GM12878 (cell line): ENCODE measurements around the gene NCKAP5. TPM values are rescaled to one million over a fixed set of nuclear protein-coding genes. Genes with fewer than 3 reads are reported as not detected.

ENCODE experiments used
- ATAC-seq: fragments of 200-7000 bp; cut with Tn5 transposase; 3 replicates; pipeline ENCODE4 v1.9.1; 2020; ENCODE audit warnings: mild to moderate bottlenecking, moderate library complexity
- BruUV-seq: library from RNA; stranded (reverse); fragments of 400-500 nt; replicated peaks from 2 replicates; lab custom pipeline; 2021; lab: Mats Ljungman, UMichigan
- CTCF ChIA-PET: fragments of 300-600 bp; sonication (Branson Sonifier 250); formaldehyde crosslinking; extraction: SDS; loops from one replicate; lab custom pipeline; 2021; ENCODE audit warnings: inconsistent platforms; lab: Yijun Ruan, JAX
- POLR2A ChIA-PET: fragments of 350-600 bp; formaldehyde crosslinking; extraction: SDS; loops from one replicate; lab custom pipeline; 2021; ENCODE audit warnings: inconsistent platforms; lab: Charles Lee
- RAD21 ChIA-PET: fragments of 300-600 bp; sonication (Branson Sonifier 250); formaldehyde crosslinking; loops from one replicate; lab custom pipeline; 2023; ENCODE audit warnings: antibody characterized with exemption; ENCODE audit not compliant: unreplicated experiment; lab: Charles Lee
- SMC1A ChIA-PET: fragments of 300-600 bp; sonication (Branson Sonifier 250); formaldehyde crosslinking; loops from one replicate; lab custom pipeline; 2023; ENCODE audit not compliant: unreplicated experiment, uncharacterized antibody; lab: Charles Lee
- DNase-seq: peaks from one replicate; pipeline ENCODE4 v3.0.0-alpha.2; 2011; ENCODE audit warnings: low read depth, low spot score
- FAIRE-seq: peaks from 3 replicates; lab custom pipeline; 2011; peaks lifted over from hg19 to GRCh38; lab: Jason Lieb, UNC
- H2AFZ ChIP-seq: 2 replicates; pipeline ENCODE4 v1.6.0; 2011; ENCODE audit warnings: low read depth, low read length, control low read depth; ENCODE audit not compliant: control insufficient read depth
- H3K27ac ChIP-seq: 2 replicates; pipeline ENCODE4 v1.5.1; 2011; ENCODE audit warnings: control low read depth; ENCODE audit not compliant: control insufficient read depth, insufficient read depth
- H3K27me3 ChIP-seq, 2 experiments: replicated peaks in 1 of 2; 2 replicates each; pipeline versions ENCODE4 v1.6.0 to v1.6.1; 2011; ENCODE audit warnings: low read length in 1 of 2; ENCODE audit not compliant: control insufficient read depth in 2 of 2, insufficient read depth in 2 of 2
- H3K36me3 ChIP-seq, 2 experiments: 2 replicates each; pipeline ENCODE4 v1.5.1; 2011; ENCODE audit warnings: low read length in 1 of 2; ENCODE audit not compliant: control insufficient read depth in 2 of 2, insufficient read depth in 2 of 2
- H3K4me1 ChIP-seq: 2 replicates; pipeline ENCODE4 v1.6.1; 2011; ENCODE audit warnings: mild to moderate bottlenecking, low read length, moderate library complexity, mixed read lengths; ENCODE audit not compliant: control insufficient read depth, insufficient read depth
- H3K4me2 ChIP-seq: 2 replicates; pipeline ENCODE4 v1.6.0; 2011; ENCODE audit warnings: control low read depth; ENCODE audit not compliant: control insufficient read depth, insufficient read depth
- H3K4me3 ChIP-seq: fragments of 200-600 bp; sonication (generic); 2 replicates; pipeline ENCODE4 v1.5.1; 2016
- H3K79me2 ChIP-seq: 2 replicates; pipeline ENCODE4 v1.6.0; 2011; ENCODE audit warnings: low read length; ENCODE audit not compliant: control insufficient read depth, insufficient read depth
- H3K9ac ChIP-seq: 2 replicates; pipeline ENCODE4 v1.8.0; 2011; ENCODE audit warnings: low read length, control low read depth, mixed read lengths; ENCODE audit not compliant: control insufficient read depth, insufficient read depth
- H3K9me3 ChIP-seq: replicated peaks from 3 replicates; pipeline ENCODE4 v1.5.1; 2011; ENCODE audit warnings: mild to moderate bottlenecking, low read length; ENCODE audit not compliant: control insufficient read depth, insufficient read depth
- H4K20me1 ChIP-seq: 2 replicates; pipeline ENCODE4 v1.6.0; 2011; ENCODE audit not compliant: control insufficient read depth, insufficient read depth
- CREB1 ChIP-seq: IDR thresholded peaks from 2 replicates; pipeline ENCODE4 v1.6.1; 2012; ENCODE audit warnings: low read depth, mild to moderate bottlenecking, inconsistent platforms
- EGR1 ChIP-seq, 2 experiments: IDR thresholded peaks; 1 replicate in 1 of 2; 2 replicates in 1 of 2; pipeline ENCODE4 v1.6.1; 2011 to 2012; ENCODE audit warnings: low read depth in 2 of 2, low read length in 2 of 2, borderline replicate concordance in 1 of 2, mild to moderate bottlenecking in 1 of 2, moderate library complexity in 1 of 2
- MYB ChIP-seq: fragments of 150-350 bp; IDR thresholded peaks from 2 replicates; pipeline ENCODE4 v1.6.1; 2014; ENCODE audit warnings: mild to moderate bottlenecking, low read depth, low read length, borderline replicate concordance
- NR2C1 ChIP-seq: fragments of 450-650 bp; IDR thresholded peaks from 2 replicates; pipeline ENCODE4 v1.6.1; 2017; ENCODE audit warnings: antibody characterized with exemption, mild to moderate bottlenecking, moderate library complexity
- SIX5 ChIP-seq: IDR thresholded peaks from 2 replicates; pipeline ENCODE4 v1.6.1; 2011; ENCODE audit warnings: mild to moderate bottlenecking, low read depth, low read length, moderate library complexity; ENCODE audit not compliant: severe bottlenecking
- TCF12 ChIP-seq: IDR thresholded peaks from 2 replicates; pipeline ENCODE4 v1.6.1; 2011; ENCODE audit warnings: low read depth, mild to moderate bottlenecking, low read length
- WGBS: methylation state at CpG from one replicate; pipeline ENCODE4 v1.1.6; 2016; ENCODE audit warnings: low lambda C conversion rate; ENCODE audit not compliant: insufficient replicate concordance, insufficient coverage; ENCODE audit errors: missing lambda C conversion rate; 5-methylcytosine and 5-hydroxymethylcytosine counted together
- in situ Hi-C: fragments of 300-500 bp; cut with MboI; formaldehyde crosslinking; loops from 9 replicates; pipeline ENCODE4 v1.14.3; 2018; ENCODE audit warnings: mixed read lengths
- intact Hi-C: fragments of 100-400 bp; cut with micrococcal nuclease; formaldehyde crosslinking; loops from one replicate; pipeline ENCODE4 v1.14.2; 2022; ENCODE audit not compliant: unreplicated experiment
- polyA plus RNA-seq, 11 experiments: library from polyadenylated mRNA; depleted of rRNA in 4 of 11; unstranded in 6 of 11; stranded (reverse) in 5 of 11; fragments of >200 nt; fragmentation: Nextera tagmentation in 4 of 11; fragmentation: Illumina TruSeq in 1 of 11; extraction: Ambion mirVana in 4 of 11; extraction: Trizol in 1 of 11; gene quantifications; 1 replicate in 1 of 11; 2 replicates in 10 of 11; pipeline versions ENCODE4 v1.2.1 to v1.2.3, GENCODE V29; 2011 to 2016; ENCODE audit warnings: inconsistent platforms in 2 of 11, missing spikeins in 2 of 11, low read depth in 1 of 11
- total RNA-seq, 4 experiments: library from RNA; depleted of rRNA in 3 of 4; stranded (reverse); fragments of >200 nt in 3 of 4; fragmentation: Illumina TruSeq in 1 of 4; extraction: Trizol in 1 of 4; gene quantifications; 2 replicates each; pipeline versions ENCODE4 v1.2.1 to v1.2.3, GENCODE V29; 2013 to 2021
- TF ChIP-seq, protein P1 (sequence below): fragments of 450-650 bp; IDR thresholded peaks from 2 replicates; pipeline ENCODE4 v1.6.1; 2018; ENCODE audit warnings: borderline replicate concordance, mild to moderate bottlenecking; ENCODE audit not compliant: partially characterized antibody
- TF ChIP-seq, protein P2 (sequence below): IDR thresholded peaks from 2 replicates; pipeline ENCODE4 v1.6.1; 2011; ENCODE audit warnings: mild to moderate bottlenecking, low read depth, low read length, moderate library complexity; ENCODE audit not compliant: insufficient replicate concordance
- TF ChIP-seq, protein P3 (sequence below): IDR thresholded peaks from 2 replicates; pipeline ENCODE4 v1.6.1; 2012; ENCODE audit warnings: low read length, inconsistent platforms
- TF ChIP-seq, protein P4 (sequence below): IDR thresholded peaks from 2 replicates; pipeline ENCODE4 v1.6.1; 2012; ENCODE audit warnings: low read depth, low read length, improper control_type of control experiment

NCKAP5 gene
- total and polyA plus RNA-seq, 10 of the 15 experiments (the other 5 are each of a cell fraction or from before 2014, with no cell fraction given), result 0.06 to 0.44 (median 0.16) TPM

DNA sequence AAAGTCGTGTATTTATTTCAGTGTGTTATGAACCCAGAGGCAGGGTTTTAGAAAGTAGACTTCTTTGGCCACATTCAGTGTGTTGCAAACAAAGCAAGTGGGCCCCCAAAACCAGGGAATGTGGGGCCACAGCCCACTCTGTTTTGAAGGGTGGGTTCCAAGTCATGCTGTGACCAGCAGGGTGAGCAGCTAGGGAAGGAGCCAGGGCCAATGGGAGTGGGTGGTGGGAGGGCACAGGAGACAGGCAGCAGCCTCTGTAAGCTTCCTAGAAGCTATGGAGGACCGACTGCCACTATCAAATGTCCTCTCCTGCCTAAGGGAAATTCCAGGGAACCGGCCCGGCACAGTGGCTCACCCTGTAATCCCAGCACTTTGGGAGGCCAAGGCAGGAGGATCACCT lies 847.9 kb downstream of the NCKAP5 start (continued):
- TF ChIP-seq, protein P1, sequence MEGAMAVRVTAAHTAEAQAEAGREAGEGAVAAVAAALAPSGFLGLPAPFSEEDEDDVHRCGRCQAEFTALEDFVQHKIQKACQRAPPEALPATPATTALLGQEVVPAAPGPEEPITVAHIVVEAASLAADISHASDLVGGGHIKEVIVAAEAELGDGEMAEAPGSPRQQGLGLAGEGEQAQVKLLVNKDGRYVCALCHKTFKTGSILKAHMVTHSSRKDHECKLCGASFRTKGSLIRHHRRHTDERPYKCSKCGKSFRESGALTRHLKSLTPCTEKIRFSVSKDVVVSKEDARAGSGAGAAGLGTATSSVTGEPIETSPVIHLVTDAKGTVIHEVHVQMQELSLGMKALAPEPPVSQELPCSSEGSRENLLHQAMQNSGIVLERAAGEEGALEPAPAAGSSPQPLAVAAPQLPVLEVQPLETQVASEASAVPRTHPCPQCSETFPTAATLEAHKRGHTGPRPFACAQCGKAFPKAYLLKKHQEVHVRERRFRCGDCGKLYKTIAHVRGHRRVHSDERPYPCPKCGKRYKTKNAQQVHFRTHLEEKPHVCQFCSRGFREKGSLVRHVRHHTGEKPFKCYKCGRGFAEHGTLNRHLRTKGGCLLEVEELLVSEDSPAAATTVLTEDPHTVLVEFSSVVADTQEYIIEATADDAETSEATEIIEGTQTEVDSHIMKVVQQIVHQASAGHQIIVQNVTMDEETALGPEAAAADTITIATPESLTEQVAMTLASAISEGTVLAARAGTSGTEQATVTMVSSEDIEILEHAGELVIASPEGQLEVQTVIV, result no peak
- TF ChIP-seq SIX5, result no peak
- TF ChIP-seq, protein P2, sequence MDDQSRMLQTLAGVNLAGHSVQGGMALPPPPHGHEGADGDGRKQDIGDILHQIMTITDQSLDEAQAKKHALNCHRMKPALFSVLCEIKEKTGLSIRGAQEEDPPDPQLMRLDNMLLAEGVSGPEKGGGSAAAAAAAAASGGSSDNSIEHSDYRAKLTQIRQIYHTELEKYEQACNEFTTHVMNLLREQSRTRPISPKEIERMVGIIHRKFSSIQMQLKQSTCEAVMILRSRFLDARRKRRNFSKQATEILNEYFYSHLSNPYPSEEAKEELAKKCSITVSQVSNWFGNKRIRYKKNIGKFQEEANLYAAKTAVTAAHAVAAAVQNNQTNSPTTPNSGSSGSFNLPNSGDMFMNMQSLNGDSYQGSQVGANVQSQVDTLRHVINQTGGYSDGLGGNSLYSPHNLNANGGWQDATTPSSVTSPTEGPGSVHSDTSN, result no peak
- TF ChIP-seq, protein P3, sequence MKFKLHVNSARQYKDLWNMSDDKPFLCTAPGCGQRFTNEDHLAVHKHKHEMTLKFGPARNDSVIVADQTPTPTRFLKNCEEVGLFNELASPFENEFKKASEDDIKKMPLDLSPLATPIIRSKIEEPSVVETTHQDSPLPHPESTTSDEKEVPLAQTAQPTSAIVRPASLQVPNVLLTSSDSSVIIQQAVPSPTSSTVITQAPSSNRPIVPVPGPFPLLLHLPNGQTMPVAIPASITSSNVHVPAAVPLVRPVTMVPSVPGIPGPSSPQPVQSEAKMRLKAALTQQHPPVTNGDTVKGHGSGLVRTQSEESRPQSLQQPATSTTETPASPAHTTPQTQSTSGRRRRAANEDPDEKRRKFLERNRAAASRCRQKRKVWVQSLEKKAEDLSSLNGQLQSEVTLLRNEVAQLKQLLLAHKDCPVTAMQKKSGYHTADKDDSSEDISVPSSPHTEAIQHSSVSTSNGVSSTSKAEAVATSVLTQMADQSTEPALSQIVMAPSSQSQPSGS, result no peak

DNA sequence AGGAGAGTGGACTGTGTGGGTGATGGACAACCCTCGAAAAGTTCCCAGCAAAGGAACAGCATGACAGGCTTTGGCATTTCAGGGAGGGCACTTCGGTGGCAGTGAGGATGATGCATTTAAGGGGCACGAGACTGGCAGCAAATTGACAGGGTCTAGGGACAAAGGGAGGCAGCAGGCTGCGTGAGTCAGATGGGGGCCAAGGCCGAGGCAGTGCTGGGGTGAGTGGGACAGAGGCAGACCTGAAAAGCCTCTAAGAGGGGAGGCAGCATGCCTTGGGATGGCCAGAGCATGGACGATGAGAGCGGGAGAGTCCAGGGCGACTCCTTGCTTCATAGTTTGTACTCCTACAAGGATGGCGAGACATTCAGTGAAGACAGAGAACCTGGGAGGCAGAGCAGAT lies 848.8 kb downstream of the NCKAP5 start:
- H4K20me1 ChIP-seq, result no peaks in the 10 kb centered on the region

More for the DNA sequence above, 848.8 kb downstream of the NCKAP5 start:
- Histone ChIP-seq H3K9ac (no peak overlapping the region), H3K9me3 (no peaks in the 10 kb centered on the region), H3K36me3 (no peaks in the 10 kb centered on the region), H3K4me3 (no peak overlapping the region), H2AFZ (no peak overlapping the region), H3K27me3 (no peaks in the 10 kb centered on the region), H3K4me1 (no peaks in the 10 kb centered on the region), H3K27ac (no peak overlapping the region)
- no TSS peak for BruUV-seq
- ChIA-PET CTCF (interaction anchor here (0.6 kb wide), 1 partner anchor 60 kb away, joined by 4 read pairs; no protein-coding TSS in a partner anchor), RAD21 (no interaction called here)
- intact Hi-C loops, result no loop called here
- FAIRE-seq (no peak), DNase-seq (no peak)
- in situ Hi-C loops, result no loop called here
- WGBS, result 14% methylated on average over 9 of the region's 9 CpGs
- no peak for TF ChIP-seq NR2C1
- no peak for TF ChIP-seq MYB
- no peak for TF ChIP-seq EGR1 (IDR thresholded peaks at IDR 0.05; ENCODE audit: borderline replicate concordance in 1 of 2, low read depth in 2 of 2, low read length in 2 of 2)
- TF ChIP-seq, protein P4, sequence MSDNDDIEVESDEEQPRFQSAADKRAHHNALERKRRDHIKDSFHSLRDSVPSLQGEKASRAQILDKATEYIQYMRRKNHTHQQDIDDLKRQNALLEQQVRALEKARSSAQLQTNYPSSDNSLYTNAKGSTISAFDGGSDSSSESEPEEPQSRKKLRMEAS, result no peak
- no peak for TF ChIP-seq CREB1
- no peak for TF ChIP-seq TCF12
- TF ChIP-seq, protein P2, result no peak
- TF ChIP-seq, all 136 proteins: peak for 0
- H3K79me2 ChIP-seq, result no peaks in the 10 kb centered on the region
- ChIA-PET SMC1A (interaction anchor here (1.1 kb wide), 1 partner anchor 85 kb away, joined by 3 read pairs; no protein-coding TSS in a partner anchor), POLR2A (no interaction called here)
- no peak for ATAC-seq
- no peak overlapping the region for H3K4me2 ChIP-seq
